Esophagus squamous epithelium (tissue), 4 donors: Measurements from ENCODE around the gene GHDC.
"Not testable (repeated sequence)": the region's sequence is repeated elsewhere in the genome, so short reads cannot be mapped to it uniquely, and the experiment has no call there.

ENCODE experiments used
- POLR2A ChIP-seq, 4 donors: fragments of 450-650 bp; IDR thresholded peaks; one replicate each; pipeline ENCODE4 v1.6.1; 2017; ENCODE audit warnings: antibody characterized with exemption in 4 of 4, mild to moderate bottlenecking in 4 of 4, moderate library complexity in 3 of 4
- TF ChIP-seq, protein P1 (sequence below), 6 experiments: fragments of 450-650 bp in 4 of 6; fragments of 200-600 bp in 2 of 6; sonication (generic) in 2 of 6; IDR thresholded peaks; one replicate each; pipeline ENCODE4 v1.5.1; 2016 to 2019; ENCODE audit warnings: antibody characterized with exemption in 6 of 6, mild to moderate bottlenecking in 4 of 6, moderate library complexity in 4 of 6

DNA sequence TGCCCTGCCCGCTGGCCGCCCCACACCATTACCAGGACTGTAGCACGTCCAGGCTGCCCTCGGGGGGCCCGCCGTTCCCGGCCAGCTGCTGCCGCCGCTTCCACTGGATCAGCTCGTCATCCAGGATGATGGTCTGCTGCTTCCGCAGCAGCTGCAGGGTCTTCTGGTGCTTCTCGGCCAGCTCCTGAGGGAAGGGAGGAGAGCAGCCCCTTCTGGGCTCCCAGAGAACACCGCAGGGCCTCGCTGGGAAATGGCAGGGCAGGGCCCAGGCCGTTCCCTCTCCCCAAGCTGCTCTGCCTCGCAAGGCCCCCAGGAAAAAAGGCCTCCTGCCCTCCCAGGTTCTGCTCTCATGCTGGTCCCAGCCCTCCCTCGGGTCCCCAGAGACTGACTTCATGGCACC is 25.0 kb upstream of the GHDC start:
- TF ChIP-seq POLR2A (IDR thresholded peaks at IDR 0.05) = not testable (repeated sequence)
- TF ChIP-seq, protein P1, sequence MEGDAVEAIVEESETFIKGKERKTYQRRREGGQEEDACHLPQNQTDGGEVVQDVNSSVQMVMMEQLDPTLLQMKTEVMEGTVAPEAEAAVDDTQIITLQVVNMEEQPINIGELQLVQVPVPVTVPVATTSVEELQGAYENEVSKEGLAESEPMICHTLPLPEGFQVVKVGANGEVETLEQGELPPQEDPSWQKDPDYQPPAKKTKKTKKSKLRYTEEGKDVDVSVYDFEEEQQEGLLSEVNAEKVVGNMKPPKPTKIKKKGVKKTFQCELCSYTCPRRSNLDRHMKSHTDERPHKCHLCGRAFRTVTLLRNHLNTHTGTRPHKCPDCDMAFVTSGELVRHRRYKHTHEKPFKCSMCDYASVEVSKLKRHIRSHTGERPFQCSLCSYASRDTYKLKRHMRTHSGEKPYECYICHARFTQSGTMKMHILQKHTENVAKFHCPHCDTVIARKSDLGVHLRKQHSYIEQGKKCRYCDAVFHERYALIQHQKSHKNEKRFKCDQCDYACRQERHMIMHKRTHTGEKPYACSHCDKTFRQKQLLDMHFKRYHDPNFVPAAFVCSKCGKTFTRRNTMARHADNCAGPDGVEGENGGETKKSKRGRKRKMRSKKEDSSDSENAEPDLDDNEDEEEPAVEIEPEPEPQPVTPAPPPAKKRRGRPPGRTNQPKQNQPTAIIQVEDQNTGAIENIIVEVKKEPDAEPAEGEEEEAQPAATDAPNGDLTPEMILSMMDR (IDR thresholded peaks at IDR 0.05) = not testable (repeated sequence)
